ENCODE data around the gene KRT75. TPM values are rescaled to one million over a fixed set of nuclear protein-coding genes. Genes with fewer than 3 reads are reported as not detected.

Gene KRT75
- total RNA-seq, 1 donor = not detected

DNA sequence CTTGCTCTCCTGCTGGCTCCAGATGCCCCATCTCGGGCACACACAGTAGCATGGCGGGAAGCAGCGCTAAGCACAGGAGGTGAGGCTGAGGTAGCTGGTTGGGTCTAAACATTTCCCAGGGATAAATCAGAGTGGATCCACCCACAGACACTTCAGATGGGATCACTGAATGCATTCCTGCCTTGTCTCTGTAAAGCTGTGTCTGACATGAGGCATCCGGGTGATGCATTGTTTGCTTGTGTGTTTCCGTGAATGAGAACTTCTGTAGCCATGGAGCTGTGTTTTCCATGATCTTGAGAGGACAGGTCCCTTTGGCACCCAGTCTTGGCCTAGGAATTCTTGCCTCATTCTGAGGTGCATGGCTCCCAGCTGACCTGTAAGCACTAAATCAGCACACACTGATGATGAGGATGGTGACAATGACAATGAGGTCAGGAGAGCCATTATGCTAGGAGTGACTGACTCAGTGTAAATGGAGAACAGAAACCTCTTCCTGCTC is 6.7 kb upstream of the KRT75 start:
- no peak for DNase-seq (ENCODE audit: low read depth in 2 of 3, low spot score in 2 of 3)

DNA sequence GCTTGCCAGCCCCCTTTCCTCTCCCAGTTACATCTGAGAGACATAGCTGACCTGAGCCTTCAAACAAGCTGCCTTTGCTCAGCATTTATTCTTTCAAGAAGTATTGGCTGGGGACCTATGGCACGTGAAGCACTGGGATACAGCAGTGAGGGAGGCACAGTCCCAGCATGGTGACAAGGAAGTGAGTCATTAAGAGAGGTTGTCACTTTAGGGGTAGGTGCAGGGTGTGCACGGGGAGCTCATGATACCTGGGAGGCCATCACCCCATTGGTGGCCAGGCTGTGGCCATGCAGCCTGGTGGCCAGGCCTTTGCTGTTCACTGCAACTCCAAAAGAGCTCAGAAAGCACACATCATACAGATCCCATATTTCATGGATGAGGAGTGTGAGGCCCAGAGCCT is 5.7 kb upstream of the KRT75 start:
- no peak for DNase-seq (ENCODE audit: low read depth in 2 of 3, low spot score in 2 of 3)

DNA sequence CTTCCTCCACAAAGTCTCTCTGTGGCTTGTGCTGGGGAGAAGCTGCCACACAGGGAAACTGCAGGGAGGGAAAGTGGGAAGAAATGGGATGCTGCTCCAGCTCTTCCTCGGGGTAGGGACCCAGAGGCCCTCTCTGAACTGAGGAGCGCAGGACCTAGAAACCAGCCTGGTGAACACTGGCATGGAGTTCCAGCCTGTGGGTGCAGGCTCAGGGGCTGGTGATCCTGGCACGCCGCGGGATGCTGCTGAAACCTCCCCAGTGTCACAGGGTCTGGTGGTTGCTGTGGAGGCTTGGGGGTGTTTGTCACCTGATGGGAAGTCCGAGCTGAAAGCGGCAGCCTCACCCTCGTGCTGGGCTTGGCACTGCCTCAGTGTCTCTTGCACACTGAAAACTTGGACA is 5.2 kb upstream of the KRT75 start:
- no peak for DNase-seq (ENCODE audit: low read depth in 2 of 3, low spot score in 2 of 3)

DNA sequence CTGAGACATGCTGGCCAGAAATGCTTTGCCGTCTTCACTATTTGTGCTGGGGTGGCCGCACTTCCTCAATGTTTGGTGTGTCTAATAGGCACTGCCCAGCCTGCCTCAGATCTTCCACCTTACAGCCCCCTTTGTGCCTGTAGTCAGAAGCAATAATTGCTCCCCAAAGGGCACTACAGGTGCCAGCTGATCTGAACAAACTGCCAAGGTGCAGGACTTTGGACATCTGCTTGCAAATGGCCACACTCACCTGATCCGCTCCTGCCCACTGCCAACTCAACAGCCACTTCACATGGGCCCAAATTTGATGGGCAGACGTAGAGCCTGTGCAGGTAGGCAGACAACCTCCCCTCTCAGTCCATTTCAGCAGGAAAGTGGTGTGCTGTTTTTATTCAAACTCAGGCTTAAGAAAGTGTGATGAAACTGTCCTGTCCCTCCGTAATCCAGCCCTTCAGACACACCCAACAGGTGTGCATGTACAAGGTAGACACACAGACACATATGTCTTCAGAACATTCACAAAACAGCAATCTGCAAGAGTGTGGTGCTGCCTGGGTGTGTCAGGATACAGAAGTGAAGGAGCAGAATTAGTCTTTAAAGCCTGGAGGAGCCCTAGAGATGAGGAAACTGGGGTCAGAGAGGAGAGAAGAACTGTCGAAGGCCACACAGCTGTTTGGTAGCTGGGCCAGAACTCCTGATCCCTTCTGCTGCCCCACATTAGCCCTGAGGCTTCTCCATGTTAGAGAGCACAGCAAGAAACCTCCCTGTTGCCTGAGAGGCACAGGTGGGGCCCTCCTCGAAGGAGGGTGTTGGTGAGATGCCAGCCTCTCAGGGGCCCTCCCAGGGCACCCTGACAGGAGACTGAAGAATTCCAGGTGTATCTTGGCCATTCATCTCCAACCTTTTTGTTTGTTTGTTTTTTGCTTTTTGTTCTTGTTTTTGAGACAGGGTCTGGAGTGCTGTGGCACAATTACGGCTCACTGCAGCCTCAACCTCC is 4.4 kb upstream of the KRT75 start:
- no peak for DNase-seq (ENCODE audit: low read depth in 2 of 3, low spot score in 2 of 3)

DNA sequence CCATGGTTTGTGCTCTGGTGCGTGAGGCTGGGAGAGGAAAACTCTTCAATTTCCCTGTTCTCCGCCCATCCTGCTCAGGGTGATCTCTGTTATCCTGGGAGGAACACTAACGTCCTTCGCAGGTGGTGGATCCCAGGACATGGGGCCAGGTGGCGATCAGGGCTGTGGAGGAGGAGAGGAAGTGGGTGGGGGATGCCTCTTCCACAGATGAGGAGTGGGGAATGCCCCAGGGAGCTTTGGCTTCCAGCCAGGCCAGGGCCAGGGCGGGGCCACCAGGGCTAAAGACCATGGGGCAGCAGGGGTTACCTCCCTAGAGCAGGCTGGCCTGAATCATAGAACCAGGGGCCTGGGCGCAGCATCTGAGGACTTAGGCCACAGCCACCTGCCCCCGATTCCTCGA is 3.3 kb upstream of the KRT75 start:
- DNase-seq (ENCODE audit: low read depth in 2 of 3, low spot score in 2 of 3) = no peak

DNA sequence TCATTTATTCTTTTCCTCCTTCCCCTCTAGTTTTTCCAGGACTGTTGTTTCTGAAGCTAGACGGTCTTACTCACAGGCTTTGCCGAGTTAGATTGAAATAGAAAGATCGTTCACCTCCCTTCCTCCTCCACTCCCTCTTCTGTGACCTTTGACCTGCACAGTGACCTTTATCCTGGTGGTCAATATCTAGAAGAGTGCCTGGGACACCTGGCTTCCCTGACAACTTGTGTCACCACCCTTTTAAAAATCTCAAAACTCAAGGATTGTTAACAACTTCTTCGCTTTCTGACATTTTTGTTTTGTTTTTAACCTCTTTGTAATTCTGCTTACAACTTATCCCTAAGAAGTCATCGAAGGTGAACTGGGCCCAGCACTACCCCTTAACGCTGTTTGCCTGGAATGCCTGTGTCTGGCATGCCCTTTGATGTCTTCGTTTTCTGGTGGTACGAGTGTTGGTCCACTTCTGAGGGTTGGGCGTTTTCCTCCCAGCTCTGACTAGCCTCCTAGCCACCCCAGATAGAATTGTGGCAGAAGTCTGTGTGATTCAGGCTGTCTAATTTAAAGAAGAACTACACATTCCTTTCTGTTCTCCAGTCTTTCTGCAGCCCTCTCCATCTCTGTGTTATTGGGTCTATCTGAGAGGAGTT is 2.8 kb upstream of the KRT75 start:
- no peak for DNase-seq (ENCODE audit: low read depth in 2 of 3, low spot score in 2 of 3)

DNA sequence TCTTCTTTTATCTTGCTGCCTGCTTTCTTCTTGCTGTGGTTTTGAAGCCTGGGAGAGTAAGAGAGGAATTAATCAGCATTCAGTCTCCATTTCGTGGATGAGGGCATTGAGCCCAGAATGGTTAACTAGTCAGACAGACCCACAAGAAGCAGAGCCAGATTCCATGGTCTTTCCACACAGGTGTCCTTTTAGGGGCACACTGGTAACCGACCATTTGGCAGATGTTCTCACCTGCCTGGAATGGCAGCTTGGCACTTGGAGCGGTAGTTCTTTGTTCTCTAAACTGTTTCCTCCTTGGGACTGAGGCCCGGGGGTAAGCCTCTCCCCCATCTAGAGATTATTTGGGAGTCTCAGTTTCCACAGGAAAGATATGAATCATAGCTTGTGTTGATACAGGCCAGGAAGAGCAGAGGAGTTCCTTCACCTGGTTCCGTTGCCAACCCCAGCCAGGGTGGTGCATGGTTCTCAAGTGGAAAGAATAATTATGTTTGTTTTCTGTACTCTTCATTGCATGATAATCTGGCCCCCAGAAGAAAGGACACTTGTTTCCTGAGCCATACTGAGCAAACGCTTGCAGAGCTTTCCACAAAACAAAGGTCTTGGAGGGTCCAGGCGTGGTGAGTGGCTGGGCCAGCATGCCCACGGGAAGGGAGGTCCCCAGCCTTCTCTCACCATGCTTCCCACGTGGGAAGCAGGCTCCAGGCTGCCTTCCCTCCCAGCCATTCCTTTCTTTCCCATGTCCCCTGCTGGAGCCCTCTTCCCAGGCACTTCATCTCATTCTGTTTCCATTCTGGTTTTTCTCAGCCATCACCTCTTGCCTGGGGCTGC is 2.0 kb upstream of the KRT75 start:
- no peak for DNase-seq (ENCODE audit: low read depth in 2 of 3, low spot score in 2 of 3)

DNA sequence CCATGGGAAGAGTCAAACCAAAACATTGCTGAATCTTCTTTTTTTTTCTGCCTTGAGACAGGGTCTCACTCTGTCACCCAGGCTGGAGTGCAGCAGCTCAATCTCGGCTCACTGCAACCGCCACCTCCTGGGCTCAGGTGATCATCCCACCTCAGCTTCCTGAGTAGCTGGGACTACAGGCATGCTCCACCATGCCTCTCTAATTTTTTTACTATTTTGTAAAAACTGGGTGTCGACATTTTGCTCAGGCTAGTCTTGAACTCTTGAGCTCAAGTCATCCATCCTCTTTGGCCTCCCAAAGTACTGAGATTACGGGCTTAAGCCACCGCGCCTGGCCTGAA is 1.5 kb upstream of the KRT75 start:
- DNase-seq (ENCODE audit: low read depth in 2 of 3, low spot score in 2 of 3) = no peak

DNA sequence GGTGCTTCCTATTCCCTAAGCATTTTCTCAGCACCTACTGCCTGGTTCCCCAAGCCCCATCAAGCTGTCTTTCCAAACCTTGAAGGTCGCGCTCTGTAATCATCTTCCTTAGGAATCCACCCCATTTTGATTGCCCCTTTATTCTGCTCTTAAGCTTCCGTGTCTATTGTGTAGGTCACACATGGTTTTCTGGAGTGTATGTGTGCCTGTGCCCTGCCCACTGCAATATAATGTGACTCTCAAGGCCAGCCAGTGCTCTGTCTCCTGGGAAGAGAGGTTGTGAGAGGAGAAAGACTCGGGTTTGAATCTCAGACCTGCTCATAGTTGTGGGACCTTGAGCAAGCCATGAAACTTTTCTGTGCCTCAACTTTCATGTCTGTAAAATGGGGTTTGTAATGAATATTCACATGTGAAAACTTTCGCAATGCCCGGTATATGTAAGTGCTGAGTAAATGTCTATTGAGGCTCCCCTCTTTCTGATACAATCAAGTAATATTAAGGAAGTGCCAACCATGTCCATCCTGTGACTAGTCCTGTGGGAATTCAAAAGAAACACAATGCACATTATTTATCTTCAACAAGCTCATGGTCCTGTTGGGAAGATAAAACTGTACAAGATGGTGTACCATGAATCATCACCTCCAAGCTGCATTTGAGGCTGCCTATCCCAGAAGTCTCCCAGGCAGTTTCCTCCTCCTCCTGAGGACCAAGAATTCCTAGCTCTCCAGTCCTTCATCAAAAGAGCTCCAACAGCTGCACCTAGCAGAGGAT is 774 bp upstream of the KRT75 start:
- DNase-seq (ENCODE audit: low read depth in 2 of 3, low spot score in 2 of 3) = no peak

DNA sequence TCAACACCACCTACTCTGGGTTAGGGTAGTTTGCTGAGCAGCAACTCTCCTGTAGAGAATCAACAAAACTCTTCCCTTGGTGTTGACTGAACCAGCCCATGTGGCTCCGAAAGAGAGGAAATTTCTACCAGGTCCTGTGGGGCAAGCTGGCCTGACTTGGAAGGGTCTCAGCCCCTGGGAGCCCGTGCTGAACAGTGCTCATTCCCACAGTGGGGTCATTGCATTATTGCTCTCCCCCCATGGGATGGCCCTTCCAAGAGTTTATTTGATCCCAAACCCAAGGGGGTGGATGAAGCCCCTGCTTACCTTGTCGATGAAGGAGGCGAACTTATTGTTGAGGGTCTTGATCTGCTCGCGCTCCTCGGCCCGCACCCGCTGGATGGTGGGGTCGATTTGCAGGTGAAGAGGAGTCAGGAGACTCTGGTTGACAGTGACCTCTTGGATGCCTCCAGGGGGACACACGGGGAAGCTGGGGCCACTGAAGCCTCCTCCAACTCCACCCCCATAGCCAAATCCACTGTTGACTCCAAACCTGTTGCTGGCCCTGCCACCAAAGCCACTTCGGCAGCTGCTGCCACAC is 580 bp downstream of the KRT75 start:
- DNase-seq (ENCODE audit: low read depth in 2 of 3, low spot score in 2 of 3) = no peak

DNA sequence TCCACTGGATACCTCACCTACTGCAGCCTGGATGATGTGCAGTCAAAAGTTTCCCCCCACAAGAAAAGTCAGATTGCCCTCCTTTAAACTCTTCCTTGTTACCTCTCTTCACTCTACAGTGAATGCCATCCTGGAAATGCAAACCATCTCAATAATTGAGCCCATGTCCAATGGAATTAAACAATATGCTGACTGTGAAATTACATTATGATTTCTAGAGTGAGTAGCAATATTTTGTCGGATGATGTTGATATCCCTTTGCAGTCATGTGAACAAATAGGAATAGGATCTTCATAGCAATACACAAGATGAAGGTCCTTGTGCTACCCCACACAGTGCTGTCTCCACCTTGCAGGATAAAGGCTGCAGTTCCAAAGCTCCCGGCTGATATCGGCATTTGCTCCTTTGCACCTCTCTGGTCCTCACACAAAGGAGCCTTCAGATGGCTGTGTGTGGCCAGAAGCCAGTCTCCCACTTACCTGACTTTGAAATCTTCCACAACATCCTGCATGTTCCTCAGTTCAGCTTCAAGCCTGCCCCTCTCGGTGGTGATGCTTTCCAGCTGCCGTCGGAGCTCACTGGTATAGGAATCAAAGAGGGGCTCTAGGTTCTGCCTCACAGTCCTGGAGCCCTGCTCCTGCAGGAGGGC is 1.5 kb downstream of the KRT75 start:
- no peak for DNase-seq (ENCODE audit: low read depth in 2 of 3, low spot score in 2 of 3)

DNA sequence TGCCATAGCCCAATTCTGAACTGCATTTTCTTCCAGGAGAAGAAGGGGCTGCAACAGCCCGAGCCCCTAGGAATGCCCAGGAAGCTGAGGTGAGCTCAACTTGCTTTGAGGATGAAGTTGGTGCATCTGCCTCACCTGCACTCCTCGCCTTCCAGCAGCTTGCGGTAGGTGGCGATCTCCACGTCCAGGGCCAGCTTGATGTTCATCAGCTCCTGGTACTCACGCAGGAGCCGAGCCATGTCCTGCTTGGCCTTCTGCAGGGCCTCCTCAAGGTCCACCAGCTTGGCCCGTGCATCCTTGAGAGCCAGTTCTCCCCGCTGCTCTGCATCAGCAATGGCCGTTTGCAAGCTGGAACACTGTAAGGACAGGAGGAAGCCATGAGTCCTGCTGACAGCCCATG is 6.0 kb downstream of the KRT75 start:
- no peak for DNase-seq (ENCODE audit: low read depth in 2 of 3, low spot score in 2 of 3)

DNA sequence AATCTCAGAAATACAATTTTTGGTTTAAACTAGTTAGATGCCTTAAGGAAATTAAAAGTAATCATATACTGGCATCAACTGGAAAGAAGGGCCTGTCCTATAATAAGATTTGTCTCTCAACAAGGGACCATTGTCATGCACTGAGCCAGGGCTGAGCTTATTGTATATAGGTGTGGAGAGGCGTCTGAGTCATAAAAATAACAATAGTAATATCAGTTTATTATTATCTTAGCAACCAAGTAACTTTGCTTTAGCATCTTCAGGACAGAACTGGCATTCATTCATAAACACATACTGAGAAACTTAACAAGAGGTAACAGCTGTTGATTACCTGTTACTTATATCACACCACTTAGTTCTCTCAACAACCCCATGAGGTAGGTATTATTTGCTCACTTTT is 7.1 kb downstream of the KRT75 start:
- DNase-seq (ENCODE audit: low read depth in 2 of 3, low spot score in 2 of 3) = no peak

DNA sequence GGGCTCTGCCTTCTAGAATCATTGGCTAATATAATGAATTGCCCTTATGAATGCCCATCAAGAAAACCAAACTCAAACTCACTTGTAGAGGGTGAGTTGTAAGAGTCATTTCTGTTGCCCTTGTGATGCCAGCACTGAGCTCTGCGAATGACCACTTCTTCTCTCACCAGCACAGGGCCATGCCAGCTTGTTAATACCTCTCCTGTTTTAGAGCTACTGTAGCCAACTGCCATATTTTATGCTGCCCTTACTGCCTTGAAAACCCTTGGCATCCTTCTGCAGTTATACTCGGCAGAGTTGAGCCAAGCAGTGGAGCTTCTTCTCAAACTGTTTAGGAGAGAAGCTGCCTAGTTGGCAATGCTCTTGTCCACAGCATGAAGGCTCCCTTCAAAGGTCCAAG is 8.1 kb downstream of the KRT75 start:
- no peak for DNase-seq (ENCODE audit: low read depth in 2 of 3, low spot score in 2 of 3)

DNA sequence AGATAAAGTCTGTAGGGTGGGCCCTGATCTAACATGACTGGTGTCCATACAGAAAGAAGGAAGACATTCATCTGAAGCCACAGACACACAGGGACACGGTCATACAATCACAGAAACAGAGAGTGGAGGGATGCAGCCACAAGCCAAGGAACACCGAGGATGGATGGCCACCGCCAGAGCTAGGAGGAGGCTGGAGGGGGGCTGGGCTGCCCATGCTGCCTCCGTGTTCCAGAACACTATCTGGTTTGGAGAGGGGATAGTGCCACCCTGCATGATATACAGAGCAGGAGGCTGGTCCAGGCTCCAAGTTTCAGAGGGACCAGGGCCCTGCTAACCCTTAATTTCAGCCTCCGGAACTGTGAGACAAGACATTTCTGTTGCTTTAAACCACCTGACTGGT is 8.7 kb downstream of the KRT75 start:
- DNase-seq (ENCODE audit: low read depth in 2 of 3, low spot score in 2 of 3) = no peak

DNA sequence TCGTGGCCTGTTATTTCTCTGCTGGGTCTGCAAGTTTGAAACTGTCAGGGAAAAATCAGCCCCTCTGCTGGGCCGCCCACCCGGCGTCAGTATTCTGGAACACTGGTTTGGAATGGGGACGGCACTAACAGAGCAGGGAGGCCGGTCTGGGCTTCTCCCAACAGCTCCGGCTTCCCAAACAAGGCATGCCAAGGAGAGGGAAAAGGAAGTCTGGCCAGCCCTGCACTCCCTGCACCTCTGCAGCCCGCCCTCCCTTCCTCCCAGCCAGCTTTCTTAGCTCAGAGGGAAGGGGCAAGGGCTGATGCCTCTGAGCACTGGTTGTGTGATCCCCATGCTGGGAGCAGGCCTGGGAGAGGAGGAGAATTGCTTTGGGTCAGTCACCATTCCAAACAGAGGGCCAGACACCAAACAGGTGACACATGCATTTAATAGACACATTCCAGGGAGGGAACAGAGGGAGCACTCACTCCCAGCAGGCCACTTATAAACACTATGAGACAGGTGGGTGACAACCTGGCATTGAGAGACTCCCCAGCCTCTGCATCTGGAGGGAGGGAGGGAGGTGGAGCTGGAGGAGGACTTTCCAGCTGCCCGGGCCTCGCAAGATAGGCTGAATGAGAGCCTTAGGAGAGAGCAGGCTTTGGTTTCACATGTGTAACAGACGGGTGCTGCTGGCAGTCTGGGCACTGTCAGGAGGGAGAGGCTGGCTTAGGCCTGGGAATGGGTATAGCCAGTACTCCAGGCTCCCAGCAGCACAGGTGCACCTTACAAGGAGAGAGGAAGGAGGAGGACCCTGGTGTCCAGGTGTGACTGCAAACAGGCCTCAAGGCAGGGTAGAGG is 10.3 kb downstream of the KRT75 start:
- no peak for DNase-seq (ENCODE audit: low read depth in 2 of 3, low spot score in 2 of 3)

DNA sequence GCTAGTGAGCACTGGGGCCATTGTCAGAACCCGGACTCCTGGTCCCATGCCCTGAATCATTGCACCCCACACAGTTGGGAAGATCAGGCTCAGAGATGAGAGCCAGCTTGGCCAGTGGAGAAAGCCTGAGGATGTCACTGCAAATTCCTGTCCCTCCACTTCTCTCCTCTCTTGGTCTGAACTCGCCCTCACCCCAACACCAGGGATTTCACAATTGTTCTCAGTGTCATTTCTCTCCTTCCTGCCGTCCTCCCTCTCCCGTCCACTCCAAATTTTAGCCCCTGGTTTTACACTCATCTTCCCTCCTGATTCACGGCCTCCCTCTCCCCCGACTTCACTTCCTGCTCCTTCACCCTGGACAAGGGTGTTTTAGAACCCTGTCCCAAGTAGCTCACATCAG is 11.1 kb downstream of the KRT75 start:
- no peak for DNase-seq (ENCODE audit: low read depth in 2 of 3, low spot score in 2 of 3)

DNA sequence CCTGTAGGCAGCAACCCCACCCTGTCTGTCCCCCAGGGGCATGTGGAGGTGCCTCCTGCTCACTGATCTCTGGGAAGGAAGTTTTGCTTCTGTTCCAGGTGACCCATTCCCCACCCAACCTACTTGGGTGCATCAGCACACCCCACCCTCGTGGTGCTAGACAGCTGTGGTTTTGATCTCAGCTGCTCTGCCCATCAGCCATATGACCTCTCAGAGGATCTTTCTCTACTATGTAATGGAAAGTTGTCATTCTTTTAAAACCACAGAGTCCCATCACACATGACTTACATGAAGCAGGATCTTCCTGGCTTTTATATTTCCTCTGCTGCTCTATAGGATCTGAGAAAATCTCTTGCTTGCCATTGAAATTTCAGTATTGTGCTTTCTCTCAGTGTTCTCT is 14.5 kb downstream of the KRT75 start:
- DNase-seq (ENCODE audit: low read depth in 2 of 3, low spot score in 2 of 3) = no peak
